ENCODE measurements around the gene PFKL. TPM values are rescaled to one million over a fixed set of nuclear protein-coding genes. Genes with fewer than 3 reads are reported as not detected.

Gene PFKL
- total RNA-seq, 1 donor from 2014 or later, result 217 TPM

- intact Hi-C loops (cut with micrococcal nuclease), result no loop called here
These were observed 12.2 kb downstream of the PFKL start for GRCh38 chr21:44312089-44312488.

GRCh38 chr21:44312716-44313115, 12.9 kb downstream of the PFKL start:
- intact Hi-C loops (cut with micrococcal nuclease), result no loop called here

GRCh38 chr21:44313451-44313850, 13.6 kb downstream of the PFKL start:
- intact Hi-C loops (cut with micrococcal nuclease), result no loop called here

- intact Hi-C loops (cut with micrococcal nuclease), result no loop called here
These were observed 14.3 kb downstream of the PFKL start for GRCh38 chr21:44314128-44314527.

GRCh38 chr21:44314561-44314960, 14.7 kb downstream of the PFKL start:
- intact Hi-C loops (cut with micrococcal nuclease), result no loop called here

GRCh38 chr21:44315691-44316203, 15.9 kb downstream of the PFKL start:
- intact Hi-C loops (cut with micrococcal nuclease), result no loop called here

- intact Hi-C loops (cut with micrococcal nuclease), result no loop called here
These were observed 16.5 kb downstream of the PFKL start for GRCh38 chr21:44316277-44316900.

GRCh38 chr21:44317241-44317782, 17.5 kb downstream of the PFKL start:
- intact Hi-C loops (cut with micrococcal nuclease), result no loop called here

- intact Hi-C loops (cut with micrococcal nuclease), result no loop called here
These were observed 18.0 kb downstream of the PFKL start for GRCh38 chr21:44317871-44318270.

- intact Hi-C loops (cut with micrococcal nuclease), result no loop called here
These were observed 18.8 kb downstream of the PFKL start for GRCh38 chr21:44318489-44319285.

- intact Hi-C loops (cut with micrococcal nuclease), result no loop called here
These were observed 19.7 kb downstream of the PFKL start for GRCh38 chr21:44319407-44320065.

- intact Hi-C loops (cut with micrococcal nuclease), result no loop called here
These were observed 21.0 kb downstream of the PFKL start for GRCh38 chr21:44320847-44321246.

GRCh38 chr21:44321846-44322450, 22.1 kb downstream of the PFKL start:
- intact Hi-C loops (cut with micrococcal nuclease), result no loop called here

- intact Hi-C loops (cut with micrococcal nuclease), result no loop called here
These were observed 22.9 kb downstream of the PFKL start for GRCh38 chr21:44322621-44323325.

GRCh38 chr21:44323591-44323990, 23.7 kb downstream of the PFKL start:
- intact Hi-C loops (cut with micrococcal nuclease), result no loop called here

- intact Hi-C loops (cut with micrococcal nuclease), result no loop called here
These were observed 24.4 kb downstream of the PFKL start for GRCh38 chr21:44324106-44324853.

- intact Hi-C loops (cut with micrococcal nuclease), result no loop called here
These were observed 24.9 kb downstream of the PFKL start for GRCh38 chr21:44324854-44325107.

- intact Hi-C loops (cut with micrococcal nuclease), result no loop called here
These were observed 25.8 kb downstream of the PFKL start for GRCh38 chr21:44325386-44326271.

- intact Hi-C loops (cut with micrococcal nuclease), result no loop called here
These were observed 26.4 kb downstream of the PFKL start for GRCh38 chr21:44326272-44326647.

Measured in T-helper 2 cell treated with Interferon-gamma antibody and Interleukin-4, amounts not matched to agents 100 ng/mL and 5 ng/mL, for 36 hours (primary cell).